HG02885 (cell line): Measurements from ENCODE around the gene CCDC142.

ENCODE experiments used
- ATAC-seq: cut with Tn5 transposase; IDR thresholded peaks from one replicate; pipeline ENCODE4 v1.9.1; 2021; ENCODE audit warnings: mild to moderate bottlenecking; ENCODE audit not compliant: unreplicated experiment, poor library complexity

CCDC142 gene, protein sequence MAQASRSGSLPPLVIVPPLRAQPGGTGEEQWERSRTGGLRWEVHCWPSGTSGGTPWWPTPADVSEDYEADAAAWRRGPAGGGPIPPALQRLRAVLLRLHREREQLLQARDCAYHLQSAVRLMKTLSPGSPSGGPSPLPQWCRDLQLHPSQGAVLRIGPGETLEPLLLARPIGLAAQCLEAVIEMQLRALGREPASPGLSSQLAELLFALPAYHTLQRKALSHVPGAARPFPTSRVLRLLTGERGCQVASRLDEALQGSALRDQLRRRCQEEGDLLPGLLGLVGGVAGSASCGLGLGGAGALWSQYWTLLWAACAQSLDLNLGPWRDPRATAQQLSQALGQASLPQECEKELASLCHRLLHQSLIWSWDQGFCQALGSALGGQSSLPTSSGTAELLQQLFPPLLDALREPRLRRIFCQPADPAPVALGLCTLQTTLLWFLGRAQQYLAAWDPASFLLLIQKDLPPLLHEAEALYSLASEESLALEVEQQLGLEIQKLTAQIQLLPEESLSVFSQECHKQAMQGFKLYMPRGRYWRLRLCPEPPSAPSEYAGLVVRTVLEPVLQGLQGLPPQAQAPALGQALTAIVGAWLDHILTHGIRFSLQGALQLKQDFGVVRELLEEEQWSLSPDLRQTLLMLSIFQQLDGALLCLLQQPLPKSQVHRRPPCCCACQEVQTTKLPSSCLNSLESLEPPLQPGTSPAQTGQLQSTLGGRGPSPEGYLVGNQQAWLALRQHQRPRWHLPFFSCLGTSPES

GRCh38 chr2:74482801-74483674 is at the start of gene CCDC142, which contains the start of gene TTC31:
CCDC142 (minus strand) TSS chr2:74482998; CDS start chr2:74482837, 161 bp downstream.
TTC31 (plus strand) TSS chr2:74483081; CDS start chr2:74483096, 15 bp downstream.
- ATAC-seq: peak; percentile 90

DNA sequence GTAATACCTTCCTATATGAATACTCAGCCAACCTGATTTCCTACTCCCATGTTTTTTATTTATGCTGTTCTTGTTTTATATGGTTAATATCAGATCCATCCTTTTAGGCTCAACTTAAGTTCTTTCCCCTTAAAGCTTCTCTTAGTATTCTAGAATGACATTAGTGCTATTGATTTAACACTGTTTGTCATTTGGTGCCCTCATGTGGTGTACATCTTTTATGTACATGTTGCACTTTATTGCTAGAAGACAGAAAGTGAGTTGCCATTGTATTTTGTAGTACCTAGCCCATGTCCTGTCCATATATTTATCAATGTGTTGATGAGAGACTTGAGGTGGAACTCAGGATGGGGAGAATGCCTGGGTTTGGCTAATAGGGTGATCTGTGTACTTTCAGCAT is 49.4 kb upstream of the CCDC142 start:
- no peak for ATAC-seq

GRCh38 chr2:74531666-74532065 is 48.9 kb upstream of the CCDC142 start:
- ATAC-seq: no peak

- ATAC-seq: peak; percentile 25
Observed at GRCh38 chr2:74530239-74531187, 47.7 kb upstream of the CCDC142 start.

DNA sequence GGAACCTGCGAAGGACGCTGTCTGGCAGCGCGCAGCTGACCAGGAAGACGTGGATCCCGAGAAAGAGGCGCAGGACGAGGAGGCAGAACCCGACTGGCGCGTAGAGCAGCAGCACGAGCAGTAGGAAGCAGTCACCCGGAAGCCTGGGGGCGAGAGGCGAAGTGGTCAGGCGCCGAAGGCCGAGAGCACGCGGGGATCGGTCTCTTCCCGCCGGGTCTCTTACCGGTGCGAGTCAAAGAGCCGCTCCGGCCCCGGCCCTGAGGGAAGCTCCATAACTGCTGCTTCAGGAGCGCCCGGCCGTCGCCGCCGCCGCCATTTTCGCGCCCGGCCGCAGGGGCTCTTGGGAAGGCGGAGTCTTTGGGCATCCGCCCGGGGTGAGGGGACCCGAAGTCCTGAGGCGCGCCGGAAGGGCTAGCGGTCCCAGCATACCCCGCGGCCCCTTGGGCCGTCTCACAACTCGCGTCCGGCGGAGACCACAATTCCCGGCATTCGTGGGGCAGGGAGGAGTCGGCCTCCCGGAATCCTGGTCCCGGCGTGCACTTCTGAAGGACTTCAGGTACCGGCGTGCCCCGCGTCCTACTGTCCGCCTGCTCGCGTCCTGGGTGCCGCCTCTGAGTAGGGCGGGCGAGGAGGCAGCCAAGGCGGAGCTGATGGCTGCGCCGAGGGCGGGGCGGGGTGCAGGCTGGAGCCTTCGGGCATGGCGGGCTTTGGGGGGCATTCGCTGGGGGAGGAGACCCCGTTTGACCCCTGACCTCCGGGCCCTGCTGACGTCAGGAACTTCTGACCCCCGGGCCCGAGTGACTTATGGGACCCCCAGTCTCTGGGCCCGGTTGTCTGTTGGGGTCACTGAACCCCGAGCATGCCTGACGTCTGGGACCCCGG is 46.8 kb upstream of the CCDC142 start, which contains the start of the genes AUP1 and HTRA2:
AUP1 (minus strand) TSS at position 350 of the 882 bp plus-strand sequence; CDS start at position 273, 77 bp downstream.
HTRA2 (plus strand) TSS at position 577 of the 882 bp plus-strand sequence; CDS start at position 651, 74 bp downstream.
- ATAC-seq: peak; percentile 82

DNA sequence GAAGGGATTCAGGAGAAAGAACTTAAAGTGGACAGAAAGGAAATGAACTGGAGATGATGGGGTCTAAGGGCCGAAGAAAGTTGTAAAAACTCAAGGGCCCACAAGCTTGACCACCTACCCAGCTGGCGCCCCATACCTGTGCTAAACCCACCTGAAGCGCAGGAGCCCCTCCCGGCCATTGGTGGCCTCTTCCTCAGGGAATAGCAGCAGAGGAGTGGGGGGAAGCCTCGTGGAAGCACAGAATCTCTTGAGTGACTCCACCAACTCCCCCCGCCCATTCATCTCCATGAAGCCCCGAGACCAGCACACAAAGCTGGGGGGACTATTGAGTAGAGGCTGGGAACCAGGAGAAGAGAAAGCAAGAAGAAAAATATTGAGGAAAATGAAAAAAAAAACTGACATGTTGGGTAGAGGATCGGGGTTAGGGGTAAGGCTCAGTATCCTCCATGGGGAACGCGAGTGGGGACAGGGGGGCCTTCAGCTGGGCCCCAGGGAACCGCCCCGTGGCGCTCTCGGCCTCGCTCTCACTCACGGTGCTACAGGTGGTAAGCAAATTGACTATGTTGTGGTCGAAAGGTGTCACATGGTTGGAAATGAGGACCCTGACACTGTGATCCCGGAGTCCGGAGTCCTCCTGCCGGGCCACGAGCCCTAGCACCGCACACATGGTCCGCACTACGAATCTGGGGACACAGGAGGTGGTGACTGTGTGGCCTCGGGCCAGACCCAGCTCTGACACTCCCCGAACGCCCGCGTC is 46.0 kb upstream of the CCDC142 start:
- peak; percentile 5 for ATAC-seq

DNA sequence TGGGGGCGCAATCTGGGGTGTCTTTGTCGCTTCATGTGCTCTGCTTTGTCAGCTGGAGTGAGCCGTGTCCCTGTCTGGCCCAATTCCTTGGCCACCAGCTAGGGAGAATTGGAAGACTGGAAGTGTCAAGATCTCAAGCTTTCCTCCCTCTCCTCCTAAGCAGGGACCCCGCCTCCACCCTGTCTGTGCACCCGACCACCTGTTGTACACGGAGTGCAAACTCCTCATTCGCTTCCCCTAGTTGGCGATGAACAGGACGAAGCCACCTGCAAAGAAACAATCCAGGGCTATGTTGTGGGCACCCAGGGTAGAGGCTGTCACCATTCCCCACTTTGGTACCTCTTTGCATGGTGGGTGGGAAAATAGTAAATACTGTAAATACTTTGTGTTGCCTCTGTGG is 44.9 kb upstream of the CCDC142 start:
- no peak for ATAC-seq

DNA sequence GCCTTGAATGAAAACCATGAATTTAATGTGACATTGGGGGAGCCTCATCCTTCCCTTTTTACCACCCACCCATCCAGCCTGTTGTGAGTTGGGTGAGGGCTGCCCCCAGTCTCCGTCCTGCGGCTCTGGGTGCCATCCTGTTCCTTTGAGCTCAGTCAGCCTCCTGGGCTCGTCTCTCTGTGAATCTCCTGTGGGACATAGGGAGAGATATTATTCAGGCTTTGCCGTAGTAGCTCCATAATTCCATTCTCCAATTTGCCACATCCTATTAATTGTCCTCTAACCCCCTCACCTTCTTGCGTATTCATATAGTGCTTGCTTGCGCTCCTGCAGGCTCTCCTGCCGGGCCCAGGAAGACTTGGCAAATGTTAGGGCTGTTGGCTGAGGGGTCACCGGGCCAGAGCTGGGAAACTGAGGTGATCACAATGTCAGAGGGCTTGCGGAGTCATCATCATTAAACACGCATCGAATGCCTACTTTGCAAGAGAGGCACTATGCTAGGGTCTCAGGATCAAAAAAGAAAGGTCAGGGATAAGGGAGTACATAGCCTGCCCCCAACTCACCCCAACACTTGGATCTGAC is 43.9 kb upstream of the CCDC142 start:
- ATAC-seq: no peak

DNA sequence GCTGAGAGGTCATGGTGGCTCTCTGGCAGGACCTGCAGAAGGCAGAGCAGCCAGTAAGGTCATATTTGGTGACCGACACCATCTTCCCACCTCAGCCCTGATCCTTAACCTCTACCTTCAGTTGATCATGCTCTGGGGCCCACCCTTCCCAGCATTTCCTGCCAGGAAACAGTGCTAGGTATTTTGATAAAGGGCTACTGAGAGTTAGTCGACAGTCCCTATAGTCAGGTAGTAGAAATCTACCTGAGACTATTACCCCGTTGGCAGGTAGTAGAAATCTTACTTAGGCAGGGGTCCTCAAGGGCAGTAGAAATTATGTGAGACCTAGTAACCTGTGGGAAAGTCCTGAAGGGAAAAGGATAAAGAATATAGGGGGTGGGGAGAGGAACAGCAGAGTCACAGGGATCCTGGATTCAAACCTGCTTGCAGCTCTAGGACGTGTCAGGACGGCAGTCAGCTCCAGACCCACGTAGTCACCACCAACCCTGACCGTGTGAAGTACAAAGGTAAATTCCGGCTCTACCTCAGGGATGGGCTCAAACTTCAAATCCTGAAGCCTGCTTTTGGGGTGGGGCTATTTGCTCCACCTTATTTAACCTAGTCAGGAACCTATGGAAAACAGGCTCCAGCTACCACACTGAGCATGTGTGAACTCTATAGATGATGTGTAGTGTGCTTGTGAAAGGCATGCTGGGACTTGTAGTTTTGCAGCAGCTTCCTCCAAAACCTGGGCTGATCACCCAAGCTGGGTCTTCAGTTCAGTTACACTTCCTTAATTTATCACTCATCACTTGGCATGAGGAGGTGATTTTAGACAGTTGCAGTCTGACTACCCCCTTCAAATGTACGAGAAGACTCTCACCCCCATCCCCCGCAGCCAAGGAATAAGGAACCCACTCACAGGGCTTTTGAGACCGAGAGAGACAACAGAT is 43.2 kb upstream of the CCDC142 start, which contains the start of gene DQX1:
DQX1 (minus strand) TSS at position 515 of the 932 bp plus-strand sequence; CDS start at position 13, 502 bp downstream.
- no peak for ATAC-seq

DNA sequence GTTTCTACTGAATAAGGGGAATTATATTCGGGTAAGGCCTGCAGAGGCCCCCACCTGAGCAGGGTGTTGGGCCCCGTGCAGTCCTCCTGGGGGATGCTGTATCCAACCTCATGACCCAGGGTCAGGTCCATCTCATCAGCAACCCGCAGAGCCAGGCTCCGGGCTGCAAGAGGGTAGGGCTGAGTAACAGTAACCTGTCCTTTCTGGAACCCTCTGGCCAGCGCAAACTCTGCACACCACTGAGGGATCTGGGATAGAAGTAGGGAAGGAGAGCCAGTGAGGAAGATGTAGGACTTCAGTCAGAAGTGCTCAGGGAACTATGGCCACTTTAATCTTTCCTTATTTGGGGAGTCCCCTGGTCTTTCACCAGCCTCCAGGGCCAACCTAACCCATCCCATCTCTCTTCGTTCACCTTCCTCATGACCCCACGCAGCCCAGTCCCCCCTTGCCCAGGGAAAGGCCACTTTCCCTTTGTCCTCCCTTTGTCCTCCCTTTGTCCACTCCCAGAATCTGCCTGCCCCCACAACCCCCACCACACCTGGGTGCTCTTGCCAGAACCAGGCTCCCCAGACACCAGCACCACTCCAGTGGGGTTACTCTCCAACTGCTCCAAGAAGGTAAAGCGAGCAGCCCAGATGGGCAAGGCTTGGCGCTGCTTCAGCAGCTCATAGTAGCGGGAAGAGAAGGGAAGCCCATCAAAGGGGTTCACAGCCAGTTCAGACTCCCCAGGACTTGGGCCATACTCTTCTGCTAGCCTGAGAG is 42.3 kb upstream of the CCDC142 start:
- no peak for ATAC-seq

DNA sequence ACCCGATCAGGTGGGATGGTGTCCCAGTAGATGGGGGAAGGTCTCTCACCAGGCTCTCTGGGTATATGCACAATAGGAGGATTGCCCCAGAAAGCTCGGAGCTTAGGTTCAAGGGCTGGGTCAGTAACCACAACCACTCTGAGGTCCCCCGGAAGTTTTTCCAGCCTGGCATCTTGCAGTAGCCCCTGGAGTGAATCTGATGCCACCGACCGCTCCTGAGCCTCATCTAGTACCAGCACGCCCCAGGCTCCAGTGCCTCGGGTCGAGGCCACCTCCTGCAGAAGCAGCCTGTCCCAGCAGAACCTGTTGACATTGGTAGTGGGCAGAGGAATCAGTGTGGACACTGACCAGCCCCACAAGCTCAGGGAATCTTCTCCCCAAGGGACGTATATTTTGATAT is 41.2 kb upstream of the CCDC142 start:
- no peak for ATAC-seq

GRCh38 chr2:74522516-74522915 is 39.7 kb upstream of the CCDC142 start:
- ATAC-seq: no peak

DNA sequence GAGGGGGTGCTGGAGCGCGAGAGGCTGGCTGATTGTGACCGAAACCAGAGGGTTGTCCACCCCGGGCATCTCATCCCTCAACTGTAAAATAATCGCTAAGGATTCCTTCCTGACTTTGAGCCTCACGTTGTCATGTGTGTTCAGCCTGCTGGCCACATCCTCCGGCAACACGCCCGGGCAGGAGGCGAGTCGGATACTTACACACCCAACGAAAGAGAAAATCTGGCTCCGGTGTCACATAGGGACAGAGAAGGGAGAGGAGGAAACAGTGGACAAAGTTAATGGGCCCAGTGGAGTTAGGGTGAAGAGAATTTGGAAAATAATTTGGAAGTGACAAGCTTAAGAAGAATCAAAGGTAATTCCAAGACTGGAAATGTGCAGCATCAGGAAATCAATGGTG is 33.9 kb upstream of the CCDC142 start:
- ATAC-seq: no peak

- ATAC-seq: peak; percentile 75
Observed at GRCh38 chr2:74515981-74516633, 33.3 kb upstream of the CCDC142 start.
